RWPE2 (cell line): ENCODE data around the gene CDC16.
"Not testable (repeated sequence)": the region's sequence is repeated elsewhere in the genome, so short reads cannot be mapped to it uniquely, and the experiment has no call there.

Experiments used
- ATAC-seq: fragments of 200-7000 bp; cut with Tn5 transposase; 3 replicates; pipeline ENCODE4 v1.9.1; 2021; ENCODE audit warnings: low read depth
- DNase-seq: peaks from one replicate; pipeline ENCODE4 v3.0.0-alpha.2; 2020; ENCODE audit warnings: low spot score
- H3K27ac ChIP-seq: fragments of 450-650 bp; 2 replicates; pipeline ENCODE4 v1.5.1; 2017; ENCODE audit warnings: mild to moderate bottlenecking; ENCODE audit not compliant: poor library complexity, severe bottlenecking
- H3K27me3 ChIP-seq: fragments of 250-450 bp; sonication (Bioruptor Pico); 2 replicates; pipeline ENCODE4 v1.5.1; 2021; ENCODE audit warnings: mild to moderate bottlenecking, moderate library complexity; ENCODE audit not compliant: insufficient read depth, poor library complexity, severe bottlenecking
- H3K36me3 ChIP-seq: fragments of 250-450 bp; sonication (Bioruptor Pico); 2 replicates; pipeline ENCODE4 v1.5.1; 2020; ENCODE audit warnings: low read depth, mild to moderate bottlenecking, moderate library complexity
- H3K4me1 ChIP-seq: fragments of 250-450 bp; sonication (Bioruptor Pico); 2 replicates; pipeline ENCODE4 v1.5.1; 2021; ENCODE audit warnings: mild to moderate bottlenecking, moderate library complexity; ENCODE audit not compliant: insufficient read depth, poor library complexity, severe bottlenecking
- H3K4me3 ChIP-seq: fragments of 250-450 bp; sonication (Bioruptor Pico); 2 replicates; pipeline ENCODE4 v1.5.1; 2021; ENCODE audit warnings: mild to moderate bottlenecking, moderate library complexity; ENCODE audit not compliant: severe bottlenecking
- H3K9me3 ChIP-seq: fragments of 250-450 bp; sonication (Bioruptor Pico); 2 replicates; pipeline ENCODE4 v1.5.1; 2021; ENCODE audit warnings: mild to moderate bottlenecking, moderate library complexity; ENCODE audit not compliant: severe bottlenecking
- CTCF ChIP-seq: fragments of 450-650 bp; IDR thresholded peaks from one replicate; pipeline ENCODE4 v1.5.1; 2017; ENCODE audit warnings: mild to moderate bottlenecking, moderate library complexity; ENCODE audit not compliant: poor library complexity, severe bottlenecking

The CDC16 gene

GRCh38 chr13:114198556-114198955 is 36.1 kb upstream of the CDC16 start:
- Histone ChIP-seq H3K9me3 (no peaks in the 10 kb centered on the region), H3K36me3 (no peaks in the 10 kb centered on the region), H3K27me3 (peaks cover 23% of the 10 kb centered on the region), H3K27ac (no peak overlapping the region), H3K4me3 (no peak overlapping the region), H3K4me1 (no peaks in the 10 kb centered on the region)
- no peak for TF ChIP-seq CTCF
- ATAC-seq: no peak
- no peak for DNase-seq

GRCh38 chr13:114199526-114199925 is 35.2 kb upstream of the CDC16 start:
- not testable (repeated sequence) for H3K4me3 ChIP-seq, DNase-seq, H3K9me3 ChIP-seq, H3K27ac ChIP-seq, ATAC-seq, H3K4me1 ChIP-seq, H3K36me3 ChIP-seq
- peaks cover 23% of the 10 kb centered on the region for H3K27me3 ChIP-seq

DNA sequence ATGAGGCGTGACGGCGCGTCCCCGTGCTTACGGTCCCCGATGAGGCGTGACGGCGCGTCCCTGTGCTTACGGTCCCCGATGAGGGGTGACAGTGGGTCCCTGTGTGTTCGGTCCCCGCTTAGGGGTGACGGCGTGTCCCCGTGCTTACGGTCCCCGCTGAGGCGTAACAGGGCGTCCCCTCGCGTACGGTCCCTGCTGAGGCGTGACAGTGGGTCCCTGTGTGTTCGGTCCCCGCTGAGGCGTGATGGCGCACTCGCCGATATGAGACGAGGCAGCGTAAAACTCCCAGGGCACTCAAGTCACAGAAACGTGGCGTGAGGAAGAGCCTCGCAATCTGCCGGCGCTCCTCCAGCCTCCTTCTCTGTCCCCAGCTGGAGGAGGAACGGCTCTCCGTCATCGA is 34.7 kb upstream of the CDC16 start:
- no peaks in the 10 kb centered on the region for H3K36me3 ChIP-seq
- H3K9me3 ChIP-seq: no peaks in the 10 kb centered on the region
- H3K27me3 ChIP-seq: peaks cover 23% of the 10 kb centered on the region
- ATAC-seq (no peak), DNase-seq (no peak)
- H3K4me3 ChIP-seq: no peak overlapping the region
- TF ChIP-seq CTCF: no peak
- no peak overlapping the region for H3K27ac ChIP-seq
- H3K4me1 ChIP-seq: peaks cover 2% of the 10 kb centered on the region

DNA sequence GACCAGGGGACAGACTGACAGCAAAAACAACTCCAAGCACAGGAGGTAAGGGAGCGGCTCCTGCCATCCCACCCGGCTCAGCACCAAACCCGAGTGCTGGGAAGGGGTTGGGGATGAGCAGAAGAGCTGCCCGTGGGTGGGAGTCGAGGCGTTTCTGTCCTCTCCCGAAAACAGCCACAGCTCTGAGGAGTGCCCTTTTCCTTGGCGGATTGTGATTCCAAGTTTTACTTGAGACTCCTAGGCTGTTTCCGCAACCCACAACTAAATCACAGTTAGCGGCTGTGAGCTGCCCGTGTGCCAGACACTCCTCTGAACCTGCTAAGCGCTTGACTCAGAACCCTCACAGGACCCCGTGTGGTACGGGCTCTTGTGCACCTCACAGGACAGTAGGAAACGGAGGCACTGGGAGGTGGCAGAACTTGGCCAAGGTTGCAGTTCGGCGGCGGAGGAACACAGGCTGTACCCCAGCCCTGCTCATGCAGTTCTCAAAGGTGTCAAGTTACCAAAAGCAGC is 34.2 kb upstream of the CDC16 start:
- no peak; the same call in 1 of the 3 replicates for ATAC-seq
- DNase-seq: no peak
- H3K9me3 ChIP-seq: no peaks in the 10 kb centered on the region
- peaks cover 2% of the 10 kb centered on the region for H3K4me1 ChIP-seq
- H3K36me3 ChIP-seq: no peaks in the 10 kb centered on the region
- TF ChIP-seq CTCF: no peak
- no peak overlapping the region for H3K27ac ChIP-seq
- H3K4me3 ChIP-seq: no peak overlapping the region
- H3K27me3 ChIP-seq: peaks cover 23% of the 10 kb centered on the region

- ATAC-seq (no peak), DNase-seq (no peak)
- no peak for TF ChIP-seq CTCF
- no peak overlapping the region for H3K4me3 ChIP-seq
- H3K36me3 ChIP-seq: no peaks in the 10 kb centered on the region
- H3K9me3 ChIP-seq: no peaks in the 10 kb centered on the region
- peaks cover 23% of the 10 kb centered on the region for H3K27me3 ChIP-seq
- H3K4me1 ChIP-seq: peaks cover 2% of the 10 kb centered on the region
- H3K27ac ChIP-seq: no peak overlapping the region
These were observed 32.1 kb upstream of the CDC16 start for GRCh38 chr13:114202581-114202980.
